NCI-H526 treated with DMSO at 0.1 percent for 48 hours (cell line): ENCODE results near the gene RIT2.
"Not testable (repeated sequence)": the region's sequence is repeated elsewhere in the genome, so short reads cannot be mapped to it uniquely, and the experiment has no call there.

ENCODE experiments used
- DNase-seq: peaks from one replicate; lab custom pipeline; 2025; lab: John Stamatoyannopoulos, UW

RIT2 gene

GRCh38 chr18:42760290-42760689 is 355.2 kb downstream of the RIT2 start:
- no peak for DNase-seq

GRCh38 chr18:42758852-42759251 is 356.6 kb downstream of the RIT2 start:
- DNase-seq: no peak

GRCh38 chr18:42756214-42756613 is 359.3 kb downstream of the RIT2 start:
- DNase-seq: no peak

- no peak for DNase-seq
These were observed 362.6 kb downstream of the RIT2 start for GRCh38 chr18:42752916-42753315.

GRCh38 chr18:42746794-42747193 is 368.7 kb downstream of the RIT2 start:
- DNase-seq: no peak

- no peak for DNase-seq
These were observed 369.6 kb downstream of the RIT2 start for GRCh38 chr18:42745931-42746330.

- DNase-seq: no peak
These were observed 370.3 kb downstream of the RIT2 start for GRCh38 chr18:42745171-42745570.

GRCh38 chr18:42743373-42744138 is 371.9 kb downstream of the RIT2 start:
- DNase-seq: no peak

GRCh38 chr18:42742969-42743368 is 372.5 kb downstream of the RIT2 start:
- DNase-seq: peak; percentile 25

GRCh38 chr18:42742474-42742873 is 373.0 kb downstream of the RIT2 start:
- DNase-seq: no peak

- DNase-seq: not testable (repeated sequence)
These were observed 373.6 kb downstream of the RIT2 start for GRCh38 chr18:42741805-42742347.

- DNase-seq: not testable (repeated sequence)
These were observed 374.2 kb downstream of the RIT2 start for GRCh38 chr18:42741299-42741698.

GRCh38 chr18:42736074-42736473 is 379.4 kb downstream of the RIT2 start:
- DNase-seq: no peak

- DNase-seq: no peak
These were observed 381.0 kb downstream of the RIT2 start for GRCh38 chr18:42734520-42734919.

GRCh38 chr18:42730272-42730671 is 385.2 kb downstream of the RIT2 start:
- no peak for DNase-seq

- DNase-seq: no peak
These were observed 396.3 kb downstream of the RIT2 start for GRCh38 chr18:42719221-42719620.

- no peak for DNase-seq
These were observed 403.4 kb downstream of the RIT2 start for GRCh38 chr18:42712065-42712464.

GRCh38 chr18:42707080-42707479 is 408.4 kb downstream of the RIT2 start:
- DNase-seq: no peak

- DNase-seq: no peak
These were observed 408.9 kb downstream of the RIT2 start for GRCh38 chr18:42706618-42707017.

GRCh38 chr18:42706029-42706608 is 409.4 kb downstream of the RIT2 start:
- DNase-seq: no peak
